Measurements from ENCODE around the gene CASQ1. TPM values are rescaled to one million over a fixed set of nuclear protein-coding genes. Genes with fewer than 3 reads are reported as not detected.

Gene CASQ1
- polyA plus RNA-seq, 1 donor from 2014 or later = not detected

- Histone ChIP-seq H3K4me3 (ENCODE audit: low read length) (no peak overlapping the region), H3K9me2 (ENCODE audit: insufficient read depth, low read length) (no peaks in the 10 kb centered on the region), H3K79me2 (replicated peaks; ENCODE audit: insufficient read depth, low read length) (no peaks in the 10 kb centered on the region), H3F3A (ENCODE audit: insufficient read depth, low read length, poor library complexity, severe bottlenecking) (no peaks in the 10 kb centered on the region), H4K20me1 (ENCODE audit: insufficient read depth) (no peaks in the 10 kb centered on the region), H3K9me3 (ENCODE audit: low read length) (no peaks in the 10 kb centered on the region), H3K9ac (ENCODE audit: low read length) (no peak overlapping the region), H3K27me3 (ENCODE audit: insufficient read depth, low read depth, low read length) (no peaks in the 10 kb centered on the region), H3K36me3 (ENCODE audit: insufficient read depth, low read length) (no peaks in the 10 kb centered on the region), H3K4me2 (ENCODE audit: low read length) (no peak overlapping the region), H2AFZ (ENCODE audit: low read depth, low read length) (no peak overlapping the region), H3K27ac (ENCODE audit: low read length) (no peak overlapping the region)
- TF ChIP-seq REST (IDR thresholded peaks at IDR 0.05; ENCODE audit: borderline replicate concordance) (no peak), POLR2AphosphoS5 (IDR thresholded peaks at IDR 0.05) (no peak), SMC3 (conservative IDR thresholded peaks at IDR 0.05; ENCODE audit: poor library complexity) (peak; percentile 16)
- TF ChIP-seq, protein P1, sequence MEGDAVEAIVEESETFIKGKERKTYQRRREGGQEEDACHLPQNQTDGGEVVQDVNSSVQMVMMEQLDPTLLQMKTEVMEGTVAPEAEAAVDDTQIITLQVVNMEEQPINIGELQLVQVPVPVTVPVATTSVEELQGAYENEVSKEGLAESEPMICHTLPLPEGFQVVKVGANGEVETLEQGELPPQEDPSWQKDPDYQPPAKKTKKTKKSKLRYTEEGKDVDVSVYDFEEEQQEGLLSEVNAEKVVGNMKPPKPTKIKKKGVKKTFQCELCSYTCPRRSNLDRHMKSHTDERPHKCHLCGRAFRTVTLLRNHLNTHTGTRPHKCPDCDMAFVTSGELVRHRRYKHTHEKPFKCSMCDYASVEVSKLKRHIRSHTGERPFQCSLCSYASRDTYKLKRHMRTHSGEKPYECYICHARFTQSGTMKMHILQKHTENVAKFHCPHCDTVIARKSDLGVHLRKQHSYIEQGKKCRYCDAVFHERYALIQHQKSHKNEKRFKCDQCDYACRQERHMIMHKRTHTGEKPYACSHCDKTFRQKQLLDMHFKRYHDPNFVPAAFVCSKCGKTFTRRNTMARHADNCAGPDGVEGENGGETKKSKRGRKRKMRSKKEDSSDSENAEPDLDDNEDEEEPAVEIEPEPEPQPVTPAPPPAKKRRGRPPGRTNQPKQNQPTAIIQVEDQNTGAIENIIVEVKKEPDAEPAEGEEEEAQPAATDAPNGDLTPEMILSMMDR (IDR thresholded peaks at IDR 0.05; ENCODE audit: poor library complexity, severe bottlenecking) = peak; percentile 28
Measured at GRCh38 chr1:160161965-160162705, 28.2 kb upstream of the CASQ1 start.

- no peaks in the 10 kb centered on the region for H3K27me3 ChIP-seq (ENCODE audit: insufficient read depth, low read depth, low read length)
- no peaks in the 10 kb centered on the region for H3K9me3 ChIP-seq (ENCODE audit: low read length)
- TF ChIP-seq POLR2AphosphoS5 (IDR thresholded peaks at IDR 0.05) (no peak), REST (IDR thresholded peaks at IDR 0.05; ENCODE audit: borderline replicate concordance) (no peak)
- TF ChIP-seq, protein P1 (IDR thresholded peaks at IDR 0.05; ENCODE audit: poor library complexity, severe bottlenecking) = no peak
- no peaks in the 10 kb centered on the region for H4K20me1 ChIP-seq (ENCODE audit: insufficient read depth)
- no peaks in the 10 kb centered on the region for H3F3A ChIP-seq (ENCODE audit: insufficient read depth, low read length, poor library complexity, severe bottlenecking)
- H3K4me2 ChIP-seq (ENCODE audit: low read length) = no peak overlapping the region
- H3K4me3 ChIP-seq (ENCODE audit: low read length) = no peak overlapping the region
- H3K9ac ChIP-seq (ENCODE audit: low read length) = no peak overlapping the region
- no peaks in the 10 kb centered on the region for H3K79me2 ChIP-seq (replicated peaks; ENCODE audit: insufficient read depth, low read length)
- H3K36me3 ChIP-seq (ENCODE audit: insufficient read depth, low read length) = no peaks in the 10 kb centered on the region
- no peaks in the 10 kb centered on the region for H3K9me2 ChIP-seq (ENCODE audit: insufficient read depth, low read length)
- no peak overlapping the region for H2AFZ ChIP-seq (ENCODE audit: low read depth, low read length)
- no peak overlapping the region for H3K27ac ChIP-seq (ENCODE audit: low read length)
Measured at GRCh38 chr1:160162931-160163330, 27.4 kb upstream of the CASQ1 start.
